ENCODE data around the gene ZNF665.
"Not testable (repeated sequence)": the region's sequence is repeated elsewhere in the genome, so short reads cannot be mapped to it uniquely, and the experiment has no call there.

The ZNF665 gene

GRCh38 chr19:53190253-53190652 is 2.9 kb downstream of the ZNF665 start:
- Histone ChIP-seq H3K4me1 (ENCODE audit: control insufficient read depth in 2 of 2, insufficient read depth in 2 of 2, low read length in 2 of 2) (peaks cover 3 to 4% of the 10 kb centered on the region in 2 donors), H3K27me3 (ENCODE audit: control insufficient read depth in 2 of 2, insufficient read depth in 2 of 2, low read length in 2 of 2) (no peaks in the 10 kb centered on the region), H3K4me3 (ENCODE audit: low read length in 2 of 2) (no peak overlapping the region), H3K36me3 (ENCODE audit: control insufficient read depth in 2 of 2, insufficient read depth in 2 of 2, low read length in 2 of 2) (peaks cover 0 to 5% of the 10 kb centered on the region in 2 donors), H3K27ac (ENCODE audit: low read depth in 2 of 2, low read length in 2 of 2) (no peak overlapping the region), H3K9me3 (ENCODE audit: control insufficient read depth in 2 of 2, low read length in 2 of 2) (no peaks in the 10 kb centered on the region), H3K9ac (ENCODE audit: low read depth in 1 of 2, low read length in 2 of 2) (no peak overlapping the region)

GRCh38 chr19:53189691-53190198 is 3.4 kb downstream of the ZNF665 start:
- H3K9ac ChIP-seq (ENCODE audit: low read depth in 1 of 2, low read length in 2 of 2); H3K36me3 ChIP-seq (ENCODE audit: control insufficient read depth in 2 of 2, insufficient read depth in 2 of 2, low read length in 2 of 2); H3K4me3 ChIP-seq (ENCODE audit: low read length in 2 of 2); H3K4me1 ChIP-seq (ENCODE audit: control insufficient read depth in 2 of 2, insufficient read depth in 2 of 2, low read length in 2 of 2); H3K27ac ChIP-seq (ENCODE audit: low read depth in 2 of 2, low read length in 2 of 2); H3K27me3 ChIP-seq (ENCODE audit: control insufficient read depth in 2 of 2, insufficient read depth in 2 of 2, low read length in 2 of 2); H3K9me3 ChIP-seq (ENCODE audit: control insufficient read depth in 2 of 2, low read length in 2 of 2): not testable (repeated sequence)

GRCh38 chr19:53185155-53185882 is 7.8 kb downstream of the ZNF665 start:
- H3K27ac ChIP-seq (ENCODE audit: low read depth in 2 of 2, low read length in 2 of 2); H3K36me3 ChIP-seq (ENCODE audit: control insufficient read depth in 2 of 2, insufficient read depth in 2 of 2, low read length in 2 of 2); H3K4me3 ChIP-seq (ENCODE audit: low read length in 2 of 2); H3K9me3 ChIP-seq (ENCODE audit: control insufficient read depth in 2 of 2, low read length in 2 of 2); H3K9ac ChIP-seq (ENCODE audit: low read depth in 1 of 2, low read length in 2 of 2); H3K4me1 ChIP-seq (ENCODE audit: control insufficient read depth in 2 of 2, insufficient read depth in 2 of 2, low read length in 2 of 2); H3K27me3 ChIP-seq (ENCODE audit: control insufficient read depth in 2 of 2, insufficient read depth in 2 of 2, low read length in 2 of 2): not testable (repeated sequence)

GRCh38 chr19:53183146-53183764 is 9.9 kb downstream of the ZNF665 start:
- Histone ChIP-seq H3K4me1 (ENCODE audit: control insufficient read depth in 2 of 2, insufficient read depth in 2 of 2, low read length in 2 of 2) (no peaks in the 10 kb centered on the region), H3K36me3 (ENCODE audit: control insufficient read depth in 2 of 2, insufficient read depth in 2 of 2, low read length in 2 of 2) (peaks cover 7 to 13% of the 10 kb centered on the region in 2 donors), H3K27me3 (ENCODE audit: control insufficient read depth in 2 of 2, insufficient read depth in 2 of 2, low read length in 2 of 2) (no peaks in the 10 kb centered on the region), H3K9me3 (ENCODE audit: control insufficient read depth in 2 of 2, low read length in 2 of 2) (no peaks in the 10 kb centered on the region), H3K4me3 (ENCODE audit: low read length in 2 of 2) (no peak overlapping the region), H3K27ac (ENCODE audit: low read depth in 2 of 2, low read length in 2 of 2) (no peak overlapping the region), H3K9ac (ENCODE audit: low read depth in 1 of 2, low read length in 2 of 2) (no peak overlapping the region)

- no peak overlapping the region for H3K27ac ChIP-seq (ENCODE audit: low read depth in 2 of 2, low read length in 2 of 2)
- H3K27me3 ChIP-seq (ENCODE audit: control insufficient read depth in 2 of 2, insufficient read depth in 2 of 2, low read length in 2 of 2): no peaks in the 10 kb centered on the region
- H3K4me1 ChIP-seq (ENCODE audit: control insufficient read depth in 2 of 2, insufficient read depth in 2 of 2, low read length in 2 of 2): no peaks in the 10 kb centered on the region
- H3K9me3 ChIP-seq (ENCODE audit: control insufficient read depth in 2 of 2, low read length in 2 of 2): no peaks in the 10 kb centered on the region
- H3K36me3 ChIP-seq (ENCODE audit: control insufficient read depth in 2 of 2, insufficient read depth in 2 of 2, low read length in 2 of 2): peaks cover 7 to 13% of the 10 kb centered on the region in 2 donors
- no peak overlapping the region for H3K9ac ChIP-seq (ENCODE audit: low read depth in 1 of 2, low read length in 2 of 2)
- no peak overlapping the region for H3K4me3 ChIP-seq (ENCODE audit: low read length in 2 of 2)
Measured at GRCh38 chr19:53182202-53182601, 11.0 kb downstream of the ZNF665 start.

GRCh38 chr19:53177986-53178385 is 15.2 kb downstream of the ZNF665 start:
- Histone ChIP-seq H3K9ac (ENCODE audit: low read depth in 1 of 2, low read length in 2 of 2) (no peak overlapping the region), H3K4me1 (ENCODE audit: control insufficient read depth in 2 of 2, insufficient read depth in 2 of 2, low read length in 2 of 2) (no peaks in the 10 kb centered on the region), H3K27ac (ENCODE audit: low read depth in 2 of 2, low read length in 2 of 2) (no peak overlapping the region), H3K27me3 (ENCODE audit: control insufficient read depth in 2 of 2, insufficient read depth in 2 of 2, low read length in 2 of 2) (no peaks in the 10 kb centered on the region), H3K36me3 (ENCODE audit: control insufficient read depth in 2 of 2, insufficient read depth in 2 of 2, low read length in 2 of 2) (peaks cover 10 to 13% of the 10 kb centered on the region in 2 donors), H3K4me3 (ENCODE audit: low read length in 2 of 2) (no peak overlapping the region), H3K9me3 (ENCODE audit: control insufficient read depth in 2 of 2, low read length in 2 of 2) (peaks cover 0 to 6% of the 10 kb centered on the region in 2 donors)

GRCh38 chr19:53172889-53173288 is 20.3 kb downstream of the ZNF665 start:
- peaks cover 4 to 8% of the 10 kb centered on the region in 2 donors for H3K9me3 ChIP-seq (ENCODE audit: control insufficient read depth in 2 of 2, low read length in 2 of 2)
- H3K36me3 ChIP-seq (ENCODE audit: control insufficient read depth in 2 of 2, insufficient read depth in 2 of 2, low read length in 2 of 2): peaks cover 0 to 5% of the 10 kb centered on the region in 2 donors
- no peak overlapping the region for H3K4me3 ChIP-seq (ENCODE audit: low read length in 2 of 2)
- no peaks in the 10 kb centered on the region for H3K4me1 ChIP-seq (ENCODE audit: control insufficient read depth in 2 of 2, insufficient read depth in 2 of 2, low read length in 2 of 2)
- H3K27me3 ChIP-seq (ENCODE audit: control insufficient read depth in 2 of 2, insufficient read depth in 2 of 2, low read length in 2 of 2): no peaks in the 10 kb centered on the region
- H3K9ac ChIP-seq (ENCODE audit: low read depth in 1 of 2, low read length in 2 of 2): no peak overlapping the region
- H3K27ac ChIP-seq (ENCODE audit: low read depth in 2 of 2, low read length in 2 of 2): no peak overlapping the region

- Histone ChIP-seq H3K9me3 (ENCODE audit: control insufficient read depth in 2 of 2, low read length in 2 of 2) (peaks cover 25% of the 10 kb centered on the region in 2 donors), H3K27me3 (ENCODE audit: control insufficient read depth in 2 of 2, insufficient read depth in 2 of 2, low read length in 2 of 2) (no peaks in the 10 kb centered on the region), H3K4me1 (ENCODE audit: control insufficient read depth in 2 of 2, insufficient read depth in 2 of 2, low read length in 2 of 2) (no peaks in the 10 kb centered on the region), H3K9ac (ENCODE audit: low read depth in 1 of 2, low read length in 2 of 2) (no peak overlapping the region), H3K4me3 (ENCODE audit: low read length in 2 of 2) (peak overlapping the region in 1 of 2 donors; percentile 18), H3K36me3 (ENCODE audit: control insufficient read depth in 2 of 2, insufficient read depth in 2 of 2, low read length in 2 of 2) (peaks cover 0 to 10% of the 10 kb centered on the region in 2 donors), H3K27ac (ENCODE audit: low read depth in 2 of 2, low read length in 2 of 2) (no peak overlapping the region)
Measured at GRCh38 chr19:53165691-53166091, 27.5 kb downstream of the ZNF665 start.

GRCh38 chr19:53161123-53161522 is 32.0 kb downstream of the ZNF665 start:
- no peaks in the 10 kb centered on the region for H3K27me3 ChIP-seq (ENCODE audit: control insufficient read depth in 2 of 2, insufficient read depth in 2 of 2, low read length in 2 of 2)
- no peak overlapping the region for H3K9ac ChIP-seq (ENCODE audit: low read depth in 1 of 2, low read length in 2 of 2)
- H3K4me3 ChIP-seq (ENCODE audit: low read length in 2 of 2): no peak overlapping the region
- no peak overlapping the region for H3K27ac ChIP-seq (ENCODE audit: low read depth in 2 of 2, low read length in 2 of 2)
- peaks cover 0 to 10% of the 10 kb centered on the region in 2 donors for H3K36me3 ChIP-seq (ENCODE audit: control insufficient read depth in 2 of 2, insufficient read depth in 2 of 2, low read length in 2 of 2)
- peaks cover 18 to 22% of the 10 kb centered on the region in 2 donors for H3K9me3 ChIP-seq (ENCODE audit: control insufficient read depth in 2 of 2, low read length in 2 of 2)
- peaks cover 2 to 6% of the 10 kb centered on the region in 2 donors for H3K4me1 ChIP-seq (ENCODE audit: control insufficient read depth in 2 of 2, insufficient read depth in 2 of 2, low read length in 2 of 2)

- no peaks in the 10 kb centered on the region for H3K27me3 ChIP-seq (ENCODE audit: control insufficient read depth in 2 of 2, insufficient read depth in 2 of 2, low read length in 2 of 2)
- H3K9ac ChIP-seq (ENCODE audit: low read depth in 1 of 2, low read length in 2 of 2): no peak overlapping the region
- peaks cover 11 to 14% of the 10 kb centered on the region in 2 donors for H3K9me3 ChIP-seq (ENCODE audit: control insufficient read depth in 2 of 2, low read length in 2 of 2)
- peaks cover 2 to 6% of the 10 kb centered on the region in 2 donors for H3K4me1 ChIP-seq (ENCODE audit: control insufficient read depth in 2 of 2, insufficient read depth in 2 of 2, low read length in 2 of 2)
- no peak overlapping the region for H3K27ac ChIP-seq (ENCODE audit: low read depth in 2 of 2, low read length in 2 of 2)
- H3K36me3 ChIP-seq (ENCODE audit: control insufficient read depth in 2 of 2, insufficient read depth in 2 of 2, low read length in 2 of 2): peaks cover 0 to 5% of the 10 kb centered on the region in 2 donors
- H3K4me3 ChIP-seq (ENCODE audit: low read length in 2 of 2): no peak overlapping the region
Measured at GRCh38 chr19:53160350-53160749, 32.8 kb downstream of the ZNF665 start.

Measured in mucosa of rectum (tissue), 2 donors.